GM19438 (cell line): ENCODE measurements around the gene ARHGEF1.

Experiments used
- ATAC-seq: cut with Tn5 transposase; IDR thresholded peaks from one replicate; pipeline ENCODE4 v1.9.1; 2021; ENCODE audit warnings: low read depth; ENCODE audit not compliant: unreplicated experiment

ARHGEF1 gene

GRCh38 chr19:41941410-41942202, 58.6 kb downstream of the ARHGEF1 start:
- ATAC-seq: no peak

- ATAC-seq: no peak
Measured at GRCh38 chr19:41944336-41944735, 61.4 kb downstream of the ARHGEF1 start.

- ATAC-seq: peak; percentile 72
Measured at GRCh38 chr19:41945135-41945766, 62.3 kb downstream of the ARHGEF1 start.

- ATAC-seq: no peak
Measured at GRCh38 chr19:41947091-41947490, 64.1 kb downstream of the ARHGEF1 start.

GRCh38 chr19:41951686-41952172, 68.7 kb downstream of the ARHGEF1 start:
- ATAC-seq: no peak

- no peak for ATAC-seq
Measured at GRCh38 chr19:41955521-41955920, 72.5 kb downstream of the ARHGEF1 start.

GRCh38 chr19:41956621-41957020, 73.6 kb downstream of the ARHGEF1 start:
- no peak for ATAC-seq
